Measurements from ENCODE around the gene OGFOD2.

DNA sequence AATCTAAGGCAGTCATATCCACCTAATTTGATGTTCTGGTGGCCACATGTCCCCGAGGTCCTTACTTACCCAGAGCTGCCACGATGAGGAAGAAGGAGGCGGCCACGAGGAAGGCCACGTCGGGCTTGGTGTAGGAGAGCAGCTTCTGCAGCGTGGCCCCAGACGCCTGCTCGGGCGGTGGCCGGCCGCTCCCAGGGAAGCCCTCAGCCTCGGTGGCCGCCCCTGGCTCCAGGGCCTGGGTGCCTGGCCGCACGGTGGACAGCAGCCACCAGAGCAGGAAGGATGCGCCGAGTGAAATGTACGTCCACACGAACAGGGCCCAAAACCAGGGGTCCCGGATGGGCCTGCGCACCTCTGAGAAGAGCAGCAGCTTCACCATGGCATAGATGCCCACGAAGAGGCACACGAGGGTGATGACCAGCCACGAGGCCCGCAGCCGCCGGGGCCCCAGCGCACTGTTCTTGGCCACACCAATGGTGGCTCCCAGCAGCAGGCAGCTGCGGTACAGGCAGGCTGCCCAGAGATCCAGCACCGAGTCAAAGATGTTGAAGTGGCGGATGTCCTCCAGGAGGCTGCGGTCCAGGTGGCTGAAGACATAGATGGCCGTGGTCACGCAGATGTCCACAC lies 15.4 kb upstream of the OGFOD2 start:
- TF ChIP-seq, protein P1, sequence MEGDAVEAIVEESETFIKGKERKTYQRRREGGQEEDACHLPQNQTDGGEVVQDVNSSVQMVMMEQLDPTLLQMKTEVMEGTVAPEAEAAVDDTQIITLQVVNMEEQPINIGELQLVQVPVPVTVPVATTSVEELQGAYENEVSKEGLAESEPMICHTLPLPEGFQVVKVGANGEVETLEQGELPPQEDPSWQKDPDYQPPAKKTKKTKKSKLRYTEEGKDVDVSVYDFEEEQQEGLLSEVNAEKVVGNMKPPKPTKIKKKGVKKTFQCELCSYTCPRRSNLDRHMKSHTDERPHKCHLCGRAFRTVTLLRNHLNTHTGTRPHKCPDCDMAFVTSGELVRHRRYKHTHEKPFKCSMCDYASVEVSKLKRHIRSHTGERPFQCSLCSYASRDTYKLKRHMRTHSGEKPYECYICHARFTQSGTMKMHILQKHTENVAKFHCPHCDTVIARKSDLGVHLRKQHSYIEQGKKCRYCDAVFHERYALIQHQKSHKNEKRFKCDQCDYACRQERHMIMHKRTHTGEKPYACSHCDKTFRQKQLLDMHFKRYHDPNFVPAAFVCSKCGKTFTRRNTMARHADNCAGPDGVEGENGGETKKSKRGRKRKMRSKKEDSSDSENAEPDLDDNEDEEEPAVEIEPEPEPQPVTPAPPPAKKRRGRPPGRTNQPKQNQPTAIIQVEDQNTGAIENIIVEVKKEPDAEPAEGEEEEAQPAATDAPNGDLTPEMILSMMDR (IDR thresholded peaks at IDR 0.05): no peak
- no peak for TF ChIP-seq POLR2A (IDR thresholded peaks at IDR 0.05)

Data from thyroid gland (tissue), 4 donors.